Measurements from ENCODE around the gene GAB2.

DNA sequence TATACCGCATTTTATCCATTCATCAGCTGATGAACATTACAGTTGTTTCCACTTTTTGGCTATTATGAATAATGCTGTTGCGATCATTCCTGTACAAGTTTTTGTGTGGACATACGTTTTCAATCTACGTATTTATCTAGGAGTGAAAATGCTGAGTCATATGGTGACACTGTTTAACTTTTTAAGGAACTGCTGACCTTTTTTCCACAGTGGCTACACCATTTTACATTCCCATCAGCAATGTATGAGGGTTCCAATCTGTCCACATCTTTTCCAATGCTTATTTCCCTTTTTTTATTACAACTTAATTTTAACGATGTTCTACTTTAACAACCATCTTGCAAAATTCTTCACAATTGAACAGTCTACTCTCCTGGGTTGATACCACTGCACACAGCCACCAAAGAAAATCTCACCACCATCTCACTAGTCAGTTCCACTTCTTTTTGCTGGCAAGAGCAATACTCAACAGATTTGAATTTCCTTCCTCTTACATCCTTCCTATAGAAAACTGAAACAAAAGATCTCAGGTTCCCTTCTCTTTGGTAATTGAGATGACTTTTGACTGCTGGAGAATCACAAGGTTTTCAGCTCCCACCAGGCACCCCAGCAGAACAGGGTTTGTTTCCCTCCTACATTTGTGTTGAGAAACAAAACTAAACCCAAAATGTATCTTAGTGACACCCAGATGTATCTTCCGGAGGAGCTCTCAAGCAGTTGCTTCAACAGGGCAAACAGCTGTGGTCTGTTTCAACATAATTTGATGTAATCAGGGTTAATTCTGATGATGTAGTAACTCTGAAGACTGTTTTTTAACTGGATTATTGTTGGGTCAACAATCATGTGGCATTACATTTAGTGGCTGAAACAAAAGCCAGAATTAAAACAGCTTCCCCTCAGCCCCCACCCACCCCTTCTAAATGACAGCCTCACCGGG is 7.0 kb upstream of the GAB2 start:
- TF ChIP-seq, protein P1, sequence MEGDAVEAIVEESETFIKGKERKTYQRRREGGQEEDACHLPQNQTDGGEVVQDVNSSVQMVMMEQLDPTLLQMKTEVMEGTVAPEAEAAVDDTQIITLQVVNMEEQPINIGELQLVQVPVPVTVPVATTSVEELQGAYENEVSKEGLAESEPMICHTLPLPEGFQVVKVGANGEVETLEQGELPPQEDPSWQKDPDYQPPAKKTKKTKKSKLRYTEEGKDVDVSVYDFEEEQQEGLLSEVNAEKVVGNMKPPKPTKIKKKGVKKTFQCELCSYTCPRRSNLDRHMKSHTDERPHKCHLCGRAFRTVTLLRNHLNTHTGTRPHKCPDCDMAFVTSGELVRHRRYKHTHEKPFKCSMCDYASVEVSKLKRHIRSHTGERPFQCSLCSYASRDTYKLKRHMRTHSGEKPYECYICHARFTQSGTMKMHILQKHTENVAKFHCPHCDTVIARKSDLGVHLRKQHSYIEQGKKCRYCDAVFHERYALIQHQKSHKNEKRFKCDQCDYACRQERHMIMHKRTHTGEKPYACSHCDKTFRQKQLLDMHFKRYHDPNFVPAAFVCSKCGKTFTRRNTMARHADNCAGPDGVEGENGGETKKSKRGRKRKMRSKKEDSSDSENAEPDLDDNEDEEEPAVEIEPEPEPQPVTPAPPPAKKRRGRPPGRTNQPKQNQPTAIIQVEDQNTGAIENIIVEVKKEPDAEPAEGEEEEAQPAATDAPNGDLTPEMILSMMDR (IDR thresholded peaks at IDR 0.05): no peak
- TF ChIP-seq POLR2A (IDR thresholded peaks at IDR 0.05; ENCODE audit: low read depth): no peak
